PFSK-1 (cell line): ENCODE results near the gene RAB26.

ENCODE experiments used
- POLR2AphosphoS5 ChIP-seq: IDR thresholded peaks from 2 replicates; pipeline ENCODE4 v1.6.1; 2012; ENCODE audit warnings: low read depth, mild to moderate bottlenecking, control low read depth, low read length, moderate library complexity
- SIN3A ChIP-seq: IDR thresholded peaks from 2 replicates; pipeline ENCODE4 v1.6.1; 2012; ENCODE audit warnings: mild to moderate bottlenecking, low read length, moderate library complexity, borderline replicate concordance; ENCODE audit not compliant: insufficient read depth
- TAF1 ChIP-seq: IDR thresholded peaks from 2 replicates; pipeline ENCODE4 v1.6.1; 2012; ENCODE audit warnings: low read length, control low read depth, borderline replicate concordance; ENCODE audit not compliant: insufficient read depth

GRCh38 chr16:2190002-2190658 lies 41.7 kb downstream of the RAB26 start:
- TF ChIP-seq TAF1 (no peak), POLR2AphosphoS5 (no peak), SIN3A (no peak)
